ENCODE measurements around the gene ESRRB.

DNA sequence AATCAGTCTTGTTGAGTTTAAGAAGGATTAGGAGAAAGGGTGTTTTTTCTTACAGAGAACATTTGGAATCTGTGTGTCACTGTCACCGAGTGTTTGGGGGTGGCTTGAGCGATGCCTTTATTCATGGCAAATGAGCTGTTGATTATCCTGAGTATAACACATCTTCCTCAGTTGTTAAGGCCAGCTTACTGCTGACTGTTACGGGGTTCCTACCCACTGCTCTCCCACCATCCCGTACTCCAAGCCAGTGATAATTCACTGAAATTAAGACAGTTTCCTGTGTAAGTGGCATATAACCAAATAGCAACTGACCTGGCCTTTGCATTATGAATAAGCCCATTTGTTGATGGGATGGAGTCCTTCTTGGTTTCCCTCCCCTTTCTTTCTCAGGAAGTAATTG lies 9.5 kb downstream of the ESRRB start:
- TF ChIP-seq, protein P1, sequence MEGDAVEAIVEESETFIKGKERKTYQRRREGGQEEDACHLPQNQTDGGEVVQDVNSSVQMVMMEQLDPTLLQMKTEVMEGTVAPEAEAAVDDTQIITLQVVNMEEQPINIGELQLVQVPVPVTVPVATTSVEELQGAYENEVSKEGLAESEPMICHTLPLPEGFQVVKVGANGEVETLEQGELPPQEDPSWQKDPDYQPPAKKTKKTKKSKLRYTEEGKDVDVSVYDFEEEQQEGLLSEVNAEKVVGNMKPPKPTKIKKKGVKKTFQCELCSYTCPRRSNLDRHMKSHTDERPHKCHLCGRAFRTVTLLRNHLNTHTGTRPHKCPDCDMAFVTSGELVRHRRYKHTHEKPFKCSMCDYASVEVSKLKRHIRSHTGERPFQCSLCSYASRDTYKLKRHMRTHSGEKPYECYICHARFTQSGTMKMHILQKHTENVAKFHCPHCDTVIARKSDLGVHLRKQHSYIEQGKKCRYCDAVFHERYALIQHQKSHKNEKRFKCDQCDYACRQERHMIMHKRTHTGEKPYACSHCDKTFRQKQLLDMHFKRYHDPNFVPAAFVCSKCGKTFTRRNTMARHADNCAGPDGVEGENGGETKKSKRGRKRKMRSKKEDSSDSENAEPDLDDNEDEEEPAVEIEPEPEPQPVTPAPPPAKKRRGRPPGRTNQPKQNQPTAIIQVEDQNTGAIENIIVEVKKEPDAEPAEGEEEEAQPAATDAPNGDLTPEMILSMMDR (IDR thresholded peaks at IDR 0.05) = no peak
- no peak for TF ChIP-seq POLR2A (IDR thresholded peaks at IDR 0.05)

All from ovary (tissue), 3 donors.